ENCODE measurements around the gene PRICKLE2.

Gene PRICKLE2

DNA sequence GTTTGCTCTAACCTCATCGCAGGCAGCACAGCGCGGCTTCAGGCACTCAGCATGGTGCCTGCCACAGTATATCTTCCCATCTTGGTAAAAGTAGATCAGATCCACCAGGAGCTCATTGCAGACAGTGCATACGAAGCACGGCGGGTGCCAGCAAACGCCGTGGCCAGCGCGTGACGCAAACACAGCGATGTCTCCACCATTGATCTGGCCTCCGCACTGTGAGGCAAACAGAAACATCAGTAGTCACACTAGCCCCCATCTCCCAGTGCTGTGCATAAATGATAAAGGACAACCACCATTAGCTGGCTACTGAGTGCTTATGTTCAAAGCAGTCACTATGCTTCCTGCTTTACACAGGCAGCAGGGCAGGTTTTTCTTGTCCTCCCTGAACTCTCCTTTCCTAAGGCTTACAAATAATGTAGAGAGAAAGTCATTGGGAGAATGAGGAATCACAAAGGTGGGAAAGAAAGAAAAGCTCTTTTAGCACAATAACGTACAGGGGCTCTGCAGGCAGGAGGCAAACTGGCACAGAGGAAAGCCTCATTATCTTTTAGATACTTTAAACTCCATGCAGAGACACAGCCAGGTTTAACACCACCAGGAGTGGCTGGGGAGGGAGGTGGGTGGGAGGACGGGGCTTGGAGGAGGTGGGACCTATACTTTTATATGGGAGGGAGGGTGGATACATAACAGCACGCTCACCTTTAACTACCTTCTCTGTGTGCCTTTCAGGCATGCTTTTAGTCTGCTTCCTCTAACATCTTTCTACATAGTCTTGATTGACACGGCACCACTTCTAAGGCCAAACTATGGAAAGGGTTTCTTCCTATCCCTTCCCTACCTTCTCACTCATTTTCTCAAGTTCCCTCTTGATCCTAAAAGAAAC is 67.9 kb downstream of the PRICKLE2 start:
- no peak for DNase-seq (ENCODE audit: low read depth in 2 of 2)

DNA sequence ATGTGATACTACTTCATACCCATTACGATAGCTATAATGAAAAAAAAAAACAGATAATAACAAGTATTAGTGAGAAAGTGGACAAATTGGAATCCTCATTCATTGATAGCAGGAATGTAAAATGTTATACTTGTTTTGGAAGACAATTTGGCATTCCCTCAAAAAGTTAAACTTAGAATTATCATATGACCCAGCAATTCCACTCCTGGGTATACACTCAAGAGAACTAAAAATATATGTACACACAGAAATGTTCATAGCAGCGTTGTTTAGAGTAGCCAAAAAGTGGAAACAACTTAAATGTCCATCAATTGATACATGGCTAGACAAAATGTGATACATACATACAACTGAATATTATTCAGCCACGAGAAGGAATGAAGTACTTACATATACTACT is 69.9 kb downstream of the PRICKLE2 start:
- DNase-seq (ENCODE audit: low read depth in 2 of 2): no peak

DNA sequence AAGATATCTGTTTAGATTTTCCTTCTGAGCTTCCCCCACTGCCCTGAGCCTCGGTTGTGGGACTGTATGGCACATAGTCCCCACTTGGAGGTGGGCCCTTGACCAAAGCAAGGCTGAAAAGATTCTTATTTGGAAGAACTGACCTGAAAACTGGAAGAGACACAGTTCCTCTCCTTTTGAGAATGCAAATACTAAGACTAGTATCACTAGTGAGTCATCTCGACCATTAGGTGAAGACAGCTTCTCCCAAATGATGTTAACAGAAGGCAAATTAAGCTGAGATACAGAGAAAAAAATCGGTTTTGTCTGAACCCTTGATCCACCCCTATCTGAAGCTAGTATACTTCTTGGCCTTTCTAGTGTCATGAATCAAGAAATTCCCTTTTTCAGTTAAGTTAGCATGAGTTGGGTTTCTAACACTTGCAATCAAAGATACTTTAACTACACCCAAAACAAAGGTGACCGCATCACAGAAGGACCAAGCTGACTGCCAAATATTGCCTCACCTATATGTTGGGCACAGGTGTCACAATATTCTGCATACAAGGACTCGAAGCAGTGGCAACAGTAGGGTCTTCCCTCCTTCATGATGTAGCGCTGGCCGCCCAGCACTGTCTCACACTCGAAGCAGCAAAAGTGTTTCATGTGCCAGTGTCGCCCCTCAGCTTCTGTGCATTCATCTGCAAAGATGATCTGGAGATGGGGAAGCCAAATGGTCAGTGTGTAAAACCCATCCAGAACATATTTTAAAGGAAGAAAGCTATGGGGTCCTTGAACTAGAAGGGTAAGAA is 72.4 kb downstream of the PRICKLE2 start:
- no peak for DNase-seq (ENCODE audit: low read depth in 2 of 2)

DNA sequence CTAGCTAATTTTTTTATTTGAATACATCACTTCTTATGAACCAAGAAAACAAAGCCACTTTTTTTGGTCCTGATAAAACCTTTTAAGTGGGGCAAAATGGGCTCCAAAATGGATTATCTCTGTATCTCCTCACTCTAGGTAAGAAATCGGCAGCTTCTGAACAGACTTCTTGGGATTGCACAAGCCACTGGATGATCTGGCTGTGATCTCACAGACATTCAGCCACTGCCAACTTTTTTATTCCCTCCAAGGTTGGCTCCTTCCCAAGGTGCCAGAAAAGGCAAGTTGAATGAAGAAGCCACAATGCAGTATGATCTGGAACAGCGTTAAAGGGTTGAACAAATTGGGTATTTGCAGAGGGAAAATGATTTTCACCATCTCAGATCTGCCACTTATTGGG is 73.2 kb downstream of the PRICKLE2 start:
- DNase-seq (ENCODE audit: low read depth in 2 of 2): no peak

DNA sequence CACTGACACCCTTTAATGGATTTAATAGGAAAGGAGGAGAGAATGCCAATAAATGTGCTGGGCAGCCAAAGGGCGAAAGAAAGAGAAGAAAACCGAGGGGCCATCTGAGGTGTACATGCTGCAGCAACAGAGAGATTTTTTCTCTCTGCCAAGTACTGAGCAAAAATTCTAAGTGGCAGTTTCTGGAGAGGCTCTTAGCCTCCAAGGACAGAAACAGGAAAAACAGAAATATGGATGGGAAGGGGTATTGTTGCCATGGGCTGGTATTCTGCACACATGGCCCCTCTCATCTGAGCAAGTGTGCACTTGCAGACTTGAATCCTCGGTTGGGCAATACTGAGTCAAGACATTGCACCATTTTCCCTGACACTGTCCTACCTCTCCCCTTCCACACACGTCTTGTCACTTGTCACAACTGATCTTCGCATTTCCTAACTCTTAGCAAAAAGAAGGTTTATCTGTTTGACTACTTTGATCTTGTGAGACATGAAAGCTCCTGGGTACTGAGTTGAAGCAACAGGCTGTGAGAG is 73.9 kb downstream of the PRICKLE2 start:
- DNase-seq (ENCODE audit: low read depth in 2 of 2): no peak

DNA sequence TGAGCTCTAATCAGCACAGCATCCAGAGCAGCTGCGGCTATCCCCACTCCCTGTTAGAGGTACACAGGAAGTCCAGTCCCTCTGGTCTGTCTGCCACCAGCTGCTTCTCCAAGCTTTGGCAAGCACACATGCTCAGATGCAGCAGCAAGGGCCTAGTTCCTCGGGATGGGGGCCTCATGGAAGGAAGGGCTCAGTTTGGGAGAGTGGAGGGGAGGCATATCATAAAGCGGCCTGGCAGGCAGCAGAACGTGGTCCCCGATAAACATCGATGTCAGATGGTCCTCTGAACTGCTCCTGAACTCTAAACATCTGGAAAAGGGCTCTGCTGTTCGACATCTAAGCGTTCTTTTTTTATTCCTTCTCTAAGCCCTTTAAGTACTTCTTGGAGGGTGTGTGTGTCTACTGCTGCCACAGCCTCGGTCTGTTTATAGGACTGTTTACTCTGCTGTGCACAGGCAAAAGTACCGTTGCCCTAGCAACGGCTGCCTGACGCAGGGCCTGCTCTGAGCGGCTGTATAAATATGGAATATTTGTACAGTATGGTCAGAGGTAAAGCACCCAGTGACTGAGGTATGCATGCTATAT is 74.6 kb downstream of the PRICKLE2 start:
- no peak for DNase-seq (ENCODE audit: low read depth in 2 of 2)

DNA sequence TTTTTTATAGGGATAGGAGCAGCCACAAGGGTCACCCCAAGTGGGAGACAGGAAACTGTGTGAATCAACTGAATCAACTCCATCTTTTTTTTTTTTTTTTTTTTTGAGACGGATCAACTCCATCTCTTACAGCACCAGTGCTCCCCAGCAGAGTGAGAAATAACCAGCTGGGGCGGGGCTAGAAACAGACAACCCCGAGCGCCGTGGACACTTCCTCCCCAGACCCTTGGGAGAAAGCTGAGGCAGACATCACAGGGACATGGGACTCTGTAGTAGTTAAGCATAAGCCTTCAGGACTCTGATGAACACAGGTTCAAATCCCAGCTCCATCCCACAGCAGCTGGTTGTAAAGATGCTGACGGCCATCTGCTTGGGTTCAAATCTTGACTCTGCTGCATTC is 75.4 kb downstream of the PRICKLE2 start:
- DNase-seq (ENCODE audit: low read depth in 2 of 2): no peak

DNA sequence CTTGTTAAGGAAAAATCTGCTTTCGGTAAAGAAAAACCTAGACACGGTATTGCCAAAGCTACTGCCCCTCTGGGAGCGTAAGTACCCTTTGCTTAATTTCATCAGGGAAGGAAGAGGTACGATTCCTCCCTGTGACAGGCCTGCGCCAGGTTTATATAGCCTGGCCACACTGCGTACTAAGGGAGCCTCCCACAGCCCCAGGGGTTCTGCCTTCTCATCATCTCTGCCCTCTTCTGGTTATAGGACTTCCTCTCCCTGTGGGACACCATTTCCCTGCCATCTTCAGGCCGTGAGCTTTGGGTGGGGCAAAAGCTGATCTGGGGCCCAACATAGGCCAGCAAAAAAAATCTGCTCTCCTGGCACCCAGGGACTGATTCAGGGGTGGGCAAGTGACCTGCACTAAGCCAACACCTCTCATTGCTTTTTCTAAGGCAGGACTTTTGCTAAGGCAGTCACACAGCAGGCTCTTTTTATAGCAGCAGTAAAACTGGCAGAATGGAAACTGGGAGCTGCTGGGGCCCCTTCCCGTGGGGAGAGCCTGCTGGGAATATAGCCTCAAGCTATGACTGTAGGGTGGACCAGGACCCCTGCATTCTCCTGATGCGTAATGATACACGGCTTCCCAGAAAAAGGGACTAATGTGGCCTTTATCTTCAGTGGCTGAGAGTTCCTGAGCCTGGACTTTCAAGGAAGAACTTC is 76.2 kb downstream of the PRICKLE2 start:
- DNase-seq (ENCODE audit: low read depth in 2 of 2): no peak

DNA sequence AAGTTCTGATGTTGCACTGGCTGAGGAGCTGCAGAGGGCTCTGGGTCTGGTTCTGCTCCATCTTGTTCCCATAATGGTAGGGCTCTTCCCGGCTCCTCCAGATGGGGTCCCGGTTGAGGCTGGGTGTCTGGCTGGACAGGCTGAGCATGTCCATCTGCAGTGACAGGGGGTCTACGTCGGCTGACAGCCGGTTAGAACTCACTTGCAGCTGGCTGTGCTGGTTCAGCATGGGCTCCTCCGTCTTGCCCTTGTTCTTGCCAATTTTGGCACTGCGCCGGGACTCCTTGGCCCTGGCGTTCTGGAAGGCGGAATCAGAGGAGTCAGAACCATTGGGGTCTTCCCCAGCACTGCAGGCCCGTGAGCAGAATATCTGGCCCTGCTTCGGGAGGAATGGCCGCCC is 78.1 kb downstream of the PRICKLE2 start:
- no peak for DNase-seq (ENCODE audit: low read depth in 2 of 2)

DNA sequence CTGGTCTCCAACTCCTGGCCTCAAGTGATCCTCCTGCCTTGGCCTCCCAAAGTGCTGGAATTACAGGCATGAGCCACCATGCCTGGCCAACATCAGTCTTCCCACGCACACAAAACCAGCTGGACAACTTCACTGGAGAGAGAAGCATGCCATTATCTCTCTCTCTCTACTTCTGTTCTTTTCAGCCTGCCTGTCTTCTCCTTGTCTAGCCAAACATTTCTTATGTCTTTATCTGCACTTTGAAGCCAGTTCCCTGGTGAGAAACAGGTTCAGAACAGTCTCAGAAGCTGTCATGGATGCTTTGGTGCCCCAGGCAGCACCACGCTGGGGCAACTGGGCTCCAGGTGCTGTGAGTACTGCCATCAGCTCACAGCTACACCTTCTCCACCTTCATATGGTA is 79.8 kb downstream of the PRICKLE2 start:
- no peak for DNase-seq (ENCODE audit: low read depth in 2 of 2)

DNA sequence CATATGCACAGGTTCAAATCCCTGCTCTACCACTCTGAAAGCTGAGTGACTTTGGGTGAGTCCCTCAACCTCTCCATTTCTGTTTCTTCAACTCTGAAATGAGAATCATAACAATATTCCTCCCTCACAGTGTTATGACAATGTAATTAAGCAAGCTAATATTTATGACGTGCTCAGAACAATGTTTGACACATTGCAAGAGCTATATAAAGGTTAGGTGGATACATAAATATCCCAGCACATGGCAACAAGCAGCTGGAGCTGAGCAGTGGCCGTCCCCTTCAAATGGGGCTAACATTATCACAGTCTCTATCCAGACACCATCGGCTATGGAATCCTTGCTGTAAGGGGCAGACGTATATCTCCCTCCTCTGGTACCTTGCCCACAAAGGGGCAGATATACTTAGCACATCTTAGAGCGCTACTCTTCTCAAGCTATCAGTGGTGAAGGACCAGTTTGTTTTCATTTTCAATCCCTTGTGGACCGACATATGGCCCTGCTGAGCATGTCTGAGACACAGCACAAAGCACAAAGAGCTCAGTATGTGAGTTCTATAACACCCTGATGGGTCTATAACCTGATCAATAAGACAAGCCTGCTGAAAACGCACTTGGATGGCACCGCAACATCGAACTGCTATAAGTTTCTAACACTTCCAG is 80.9 kb downstream of the PRICKLE2 start:
- DNase-seq (ENCODE audit: low read depth in 2 of 2): no peak

DNA sequence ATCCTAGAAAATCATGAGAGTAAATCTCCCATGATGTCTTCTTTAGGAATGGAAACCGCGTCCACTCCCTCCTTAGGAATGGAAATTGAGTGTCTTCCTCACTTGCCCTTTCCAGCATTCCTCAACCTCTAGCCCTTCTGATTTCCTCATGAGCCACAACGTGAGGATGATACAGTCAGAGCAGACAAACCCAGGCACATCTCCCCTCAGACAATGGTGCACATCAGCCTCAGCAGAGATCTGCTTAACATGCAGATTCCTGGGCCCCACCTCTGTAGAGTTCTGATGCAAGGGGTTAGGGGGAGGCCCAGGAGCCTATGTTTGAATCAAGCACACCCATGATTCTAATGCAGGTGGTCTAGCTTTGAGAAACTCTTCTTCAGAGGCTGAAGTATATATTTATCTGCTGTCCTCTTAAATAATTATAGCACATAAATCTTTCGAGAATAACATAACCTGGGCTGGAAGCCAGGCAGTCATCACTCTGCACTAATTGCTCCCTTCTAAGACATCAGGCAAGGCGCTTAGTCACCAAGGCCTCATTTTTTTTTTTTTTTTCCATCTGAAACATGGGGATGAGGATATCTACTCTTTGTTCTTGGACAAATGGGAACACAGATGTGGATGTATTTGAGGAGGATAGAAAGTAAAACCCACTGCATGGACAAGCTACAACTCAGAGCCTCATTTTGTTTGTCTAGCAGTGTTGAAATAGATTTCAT is 81.7 kb downstream of the PRICKLE2 start:
- no peak for DNase-seq (ENCODE audit: low read depth in 2 of 2)

DNA sequence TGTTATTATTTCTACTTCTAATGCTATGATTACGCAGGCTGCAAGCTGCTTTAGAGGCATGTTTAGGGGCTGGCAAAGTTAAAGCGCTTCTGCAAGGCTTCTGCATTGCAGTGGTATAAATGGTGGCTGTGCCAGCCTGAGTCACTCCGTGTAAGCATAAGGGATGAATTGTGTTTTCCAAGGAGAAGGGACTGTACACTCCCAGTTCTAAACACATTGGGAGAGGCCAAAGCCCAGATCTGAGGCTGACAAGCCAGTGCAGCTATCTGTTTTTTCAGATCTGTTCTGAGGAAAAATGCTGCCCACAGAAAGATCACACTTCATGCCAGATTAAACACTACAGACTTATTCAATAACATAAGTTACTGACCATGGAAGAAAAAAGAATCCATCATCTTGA is 83.8 kb downstream of the PRICKLE2 start:
- no peak for DNase-seq (ENCODE audit: low read depth in 2 of 2)

DNA sequence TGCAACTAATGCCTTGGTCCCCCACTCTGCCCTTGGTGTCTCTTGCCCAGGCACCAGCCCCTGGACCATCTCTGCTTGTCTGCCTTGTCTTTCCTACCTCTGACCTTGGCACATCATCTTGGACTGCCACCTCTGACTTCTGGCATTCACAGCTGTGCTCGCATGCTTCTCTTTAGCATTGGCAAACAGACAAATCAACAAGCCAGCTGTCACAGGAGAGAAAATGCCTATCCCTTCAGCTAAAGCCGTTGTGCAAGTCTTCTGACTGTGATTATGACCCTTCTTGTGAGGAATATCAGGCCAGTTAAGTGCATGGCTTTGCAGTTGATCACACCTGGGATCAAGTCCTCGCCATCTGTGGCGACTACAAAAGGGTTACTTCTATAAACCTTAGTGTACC is 84.6 kb downstream of the PRICKLE2 start:
- DNase-seq (ENCODE audit: low read depth in 2 of 2): no peak

DNA sequence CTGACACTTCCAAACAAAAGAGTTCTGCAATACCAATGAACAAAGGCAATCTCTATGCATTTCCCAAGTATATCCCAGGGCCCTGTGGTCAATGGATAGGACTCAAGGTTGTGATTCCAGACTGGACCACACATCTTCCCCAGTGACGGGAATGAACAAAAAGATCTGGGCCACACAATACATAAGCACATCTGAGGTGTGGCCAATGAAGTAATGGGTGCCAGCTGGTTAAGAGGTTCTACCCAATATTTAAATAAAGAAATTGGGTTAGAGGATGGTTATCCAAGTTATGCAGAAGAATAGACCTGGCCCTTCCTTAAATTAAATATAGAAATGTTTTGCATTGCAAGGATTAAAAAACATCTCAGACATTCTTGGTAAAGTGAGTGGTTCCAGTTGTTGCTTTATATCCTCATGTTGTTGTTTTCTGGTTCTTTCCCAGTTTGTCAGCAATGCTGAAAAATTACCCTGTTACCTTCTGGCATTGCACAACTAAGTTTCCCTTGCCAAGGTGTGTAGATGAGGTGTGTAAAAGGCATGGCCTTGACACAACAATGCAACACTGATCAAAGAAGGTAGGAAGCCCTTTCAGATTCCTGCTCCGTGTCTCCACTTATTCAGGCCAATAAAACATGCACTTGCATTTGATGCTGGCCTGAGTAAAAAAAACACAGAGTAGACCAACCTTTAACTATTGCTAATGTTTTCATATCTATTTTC is 86.5 kb downstream of the PRICKLE2 start:
- DNase-seq (ENCODE audit: low read depth in 2 of 2): no peak

DNA sequence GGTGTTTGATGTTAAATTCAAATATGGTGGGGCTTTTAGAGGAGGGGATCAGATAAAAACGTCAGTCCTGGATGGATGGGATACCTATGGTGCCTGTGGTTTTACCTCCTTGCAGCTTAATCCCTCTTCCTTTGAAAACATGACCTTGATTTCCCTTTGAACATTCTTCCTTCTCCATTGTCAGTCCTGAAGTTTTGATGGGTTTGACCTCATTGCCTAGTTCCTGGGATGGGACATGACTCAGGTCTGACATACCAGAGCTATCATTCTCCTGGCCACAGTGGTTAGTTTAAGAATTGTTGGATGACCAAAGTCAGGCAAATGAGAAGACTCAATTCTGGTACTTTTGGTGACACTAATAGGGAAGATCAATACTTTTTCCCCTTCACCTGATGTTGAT is 87.2 kb downstream of the PRICKLE2 start:
- DNase-seq (ENCODE audit: low read depth in 2 of 2): no peak

DNA sequence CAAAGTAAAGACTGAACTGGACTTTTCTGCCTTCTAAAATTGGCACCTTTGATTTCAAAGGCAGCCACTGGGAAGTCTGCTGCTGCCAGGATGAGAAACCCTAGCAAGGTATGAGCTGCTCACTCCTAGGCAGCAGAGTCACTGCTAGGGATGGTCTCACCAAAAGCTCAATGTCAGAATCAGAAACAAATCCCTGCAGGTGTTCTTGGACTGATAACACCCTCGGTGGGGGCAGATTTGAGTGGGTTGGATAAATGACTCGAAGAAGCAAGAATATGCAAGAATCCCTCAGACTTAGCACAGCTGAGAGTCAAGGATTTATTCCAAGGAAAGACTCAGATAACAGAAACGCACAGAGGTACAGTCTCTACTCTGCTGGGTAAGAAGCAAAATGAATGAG is 90.4 kb downstream of the PRICKLE2 start:
- DNase-seq (ENCODE audit: low read depth in 2 of 2): no peak

DNA sequence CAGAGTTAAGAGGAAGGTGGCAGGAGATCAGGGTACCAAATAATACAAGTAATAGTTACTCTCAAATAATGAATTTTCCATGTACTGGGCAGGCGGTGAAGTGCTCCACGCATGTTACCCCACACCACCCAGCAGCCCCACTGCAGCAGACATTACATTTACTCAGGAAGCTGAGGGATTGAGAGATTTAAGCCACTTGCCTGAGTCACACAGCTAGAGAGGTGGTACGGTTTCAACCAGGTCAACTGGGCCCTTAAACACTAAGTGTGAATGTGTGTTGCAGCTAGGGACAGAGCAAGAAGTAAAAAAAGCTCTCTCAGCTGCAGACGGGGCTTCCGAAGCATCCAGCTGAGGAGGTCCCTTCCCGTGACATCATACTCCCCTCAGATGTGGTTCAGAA is 91.3 kb downstream of the PRICKLE2 start:
- DNase-seq (ENCODE audit: low read depth in 2 of 2): no peak

DNA sequence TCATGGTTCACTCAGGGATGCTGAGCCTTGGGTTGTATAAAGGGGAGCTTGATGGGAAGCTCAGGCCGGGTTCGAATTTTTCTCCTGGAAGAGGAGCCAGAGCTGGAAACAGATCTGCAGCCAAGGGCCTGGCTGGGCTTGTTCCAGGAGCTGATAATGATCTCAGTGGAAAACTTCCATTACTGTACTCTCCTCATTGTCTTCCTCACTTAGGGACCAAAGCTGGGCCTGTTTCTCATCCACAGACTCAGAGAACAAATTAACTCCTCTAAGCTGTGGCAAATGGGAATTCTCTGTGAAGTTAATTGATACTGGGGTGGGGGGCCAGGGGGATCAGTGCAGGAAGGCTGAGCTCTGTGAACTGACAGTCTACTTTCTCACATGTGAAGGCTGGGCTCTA is 92.0 kb downstream of the PRICKLE2 start:
- DNase-seq (ENCODE audit: low read depth in 2 of 2): no peak

Measured in stimulated activated CD4-positive, alpha-beta T cell treated with anti-CD3 and anti-CD28 coated beads, Interleukin-4, amount 100 ng/mL, for 48 hours (primary cell).